ENCODE measurements around the gene PELI1. TPM values are rescaled to one million over a fixed set of nuclear protein-coding genes. Genes with fewer than 3 reads are reported as not detected.

Gene PELI1
- polyA plus RNA-seq, 1 donor from 2014 or later: 34.9 TPM

- H3K27ac ChIP-seq (ENCODE audit: low read length): no peak overlapping the region
- no peak overlapping the region for H2AFZ ChIP-seq (ENCODE audit: low read depth, low read length)
- no peak overlapping the region for H3K4me2 ChIP-seq (ENCODE audit: low read length)
These were observed 78.7 kb downstream of the PELI1 start for GRCh38 chr2:64065516-64065915.

GRCh38 chr2:64063924-64064331 lies 80.3 kb downstream of the PELI1 start:
- no peak overlapping the region for H3K4me3 ChIP-seq (ENCODE audit: low read length)
- H3K9ac ChIP-seq (ENCODE audit: low read length): no peak overlapping the region
- TF ChIP-seq EZH2 (IDR thresholded peaks at IDR 0.05; ENCODE audit: borderline replicate concordance, insufficient read depth, low read length, poor library complexity, severe bottlenecking): no peak
- TF ChIP-seq SMC3 (conservative IDR thresholded peaks at IDR 0.05; ENCODE audit: poor library complexity): no peak
- TF ChIP-seq REST (IDR thresholded peaks at IDR 0.05; ENCODE audit: borderline replicate concordance): no peak
- no peak for TF ChIP-seq CTCF (IDR thresholded peaks at IDR 0.05; ENCODE audit: poor library complexity, severe bottlenecking)
- TF ChIP-seq TAF1 (IDR thresholded peaks at IDR 0.05; ENCODE audit: low read depth): no peak
- TF ChIP-seq POLR2AphosphoS5 (IDR thresholded peaks at IDR 0.05): no peak
- TF ChIP-seq RAD21 (conservative IDR thresholded peaks at IDR 0.05): no peak
- no peak for TF ChIP-seq MXI1 (conservative IDR thresholded peaks at IDR 0.05; ENCODE audit: poor library complexity, severe bottlenecking)
- TF ChIP-seq EP300 (conservative IDR thresholded peaks at IDR 0.05; ENCODE audit: poor library complexity, severe bottlenecking): no peak
- H3K36me3 ChIP-seq (ENCODE audit: insufficient read depth, low read length): no peaks in the 10 kb centered on the region
- no peaks in the 10 kb centered on the region for H3K79me2 ChIP-seq (replicated peaks; ENCODE audit: insufficient read depth, low read length)
- H3K9me3 ChIP-seq (ENCODE audit: low read length): no peaks in the 10 kb centered on the region
- H3K9me2 ChIP-seq (ENCODE audit: insufficient read depth, low read length): no peaks in the 10 kb centered on the region
- H3F3A ChIP-seq (ENCODE audit: insufficient read depth, low read length, poor library complexity, severe bottlenecking): no peaks in the 10 kb centered on the region
- no peak overlapping the region for H3K4me2 ChIP-seq (ENCODE audit: low read length)
- H3K27me3 ChIP-seq (ENCODE audit: insufficient read depth, low read depth, low read length): no peaks in the 10 kb centered on the region
- no peak overlapping the region for H3K27ac ChIP-seq (ENCODE audit: low read length)
- H2AFZ ChIP-seq (ENCODE audit: low read depth, low read length): no peak overlapping the region
- H4K20me1 ChIP-seq (ENCODE audit: insufficient read depth): no peaks in the 10 kb centered on the region

More at GRCh38 chr2:64065516-64065915, 78.7 kb downstream of the PELI1 start:
- Histone ChIP-seq H4K20me1 (ENCODE audit: insufficient read depth) (no peaks in the 10 kb centered on the region), H3K4me3 (ENCODE audit: low read length) (no peak overlapping the region), H3K79me2 (replicated peaks; ENCODE audit: insufficient read depth, low read length) (no peaks in the 10 kb centered on the region), H3K9ac (ENCODE audit: low read length) (no peak overlapping the region), H3K27me3 (ENCODE audit: insufficient read depth, low read depth, low read length) (no peaks in the 10 kb centered on the region), H3K9me3 (ENCODE audit: low read length) (no peaks in the 10 kb centered on the region), H3K9me2 (ENCODE audit: insufficient read depth, low read length) (no peaks in the 10 kb centered on the region), H3K36me3 (ENCODE audit: insufficient read depth, low read length) (no peaks in the 10 kb centered on the region), H3F3A (ENCODE audit: insufficient read depth, low read length, poor library complexity, severe bottlenecking) (no peaks in the 10 kb centered on the region)
- TF ChIP-seq RAD21 (conservative IDR thresholded peaks at IDR 0.05): no peak

GRCh38 chr2:64063454-64063853 lies 80.8 kb downstream of the PELI1 start:
- Histone ChIP-seq H3K27me3 (ENCODE audit: insufficient read depth, low read depth, low read length) (no peaks in the 10 kb centered on the region), H3F3A (ENCODE audit: insufficient read depth, low read length, poor library complexity, severe bottlenecking) (no peaks in the 10 kb centered on the region), H3K27ac (ENCODE audit: low read length) (no peak overlapping the region), H4K20me1 (ENCODE audit: insufficient read depth) (no peaks in the 10 kb centered on the region), H3K36me3 (ENCODE audit: insufficient read depth, low read length) (no peaks in the 10 kb centered on the region), H2AFZ (ENCODE audit: low read depth, low read length) (no peak overlapping the region), H3K9me2 (ENCODE audit: insufficient read depth, low read length) (no peaks in the 10 kb centered on the region), H3K79me2 (replicated peaks; ENCODE audit: insufficient read depth, low read length) (no peaks in the 10 kb centered on the region), H3K9me3 (ENCODE audit: low read length) (no peaks in the 10 kb centered on the region), H3K9ac (ENCODE audit: low read length) (no peak overlapping the region), H3K4me3 (ENCODE audit: low read length) (no peak overlapping the region), H3K4me2 (ENCODE audit: low read length) (no peak overlapping the region)
- TF ChIP-seq REST (IDR thresholded peaks at IDR 0.05; ENCODE audit: borderline replicate concordance) (no peak), EZH2 (IDR thresholded peaks at IDR 0.05; ENCODE audit: borderline replicate concordance, insufficient read depth, low read length, poor library complexity, severe bottlenecking) (no peak), RAD21 (conservative IDR thresholded peaks at IDR 0.05) (no peak), CTCF (IDR thresholded peaks at IDR 0.05; ENCODE audit: poor library complexity, severe bottlenecking) (no peak), TAF1 (IDR thresholded peaks at IDR 0.05; ENCODE audit: low read depth) (no peak), MXI1 (conservative IDR thresholded peaks at IDR 0.05; ENCODE audit: poor library complexity, severe bottlenecking) (no peak), POLR2AphosphoS5 (IDR thresholded peaks at IDR 0.05) (no peak), SMC3 (conservative IDR thresholded peaks at IDR 0.05; ENCODE audit: poor library complexity) (no peak), EP300 (conservative IDR thresholded peaks at IDR 0.05; ENCODE audit: poor library complexity, severe bottlenecking) (no peak)

All from neural cell (in vitro differentiated cells).